Measurements from ENCODE around the gene B4GALNT2.

Gene B4GALNT2

DNA sequence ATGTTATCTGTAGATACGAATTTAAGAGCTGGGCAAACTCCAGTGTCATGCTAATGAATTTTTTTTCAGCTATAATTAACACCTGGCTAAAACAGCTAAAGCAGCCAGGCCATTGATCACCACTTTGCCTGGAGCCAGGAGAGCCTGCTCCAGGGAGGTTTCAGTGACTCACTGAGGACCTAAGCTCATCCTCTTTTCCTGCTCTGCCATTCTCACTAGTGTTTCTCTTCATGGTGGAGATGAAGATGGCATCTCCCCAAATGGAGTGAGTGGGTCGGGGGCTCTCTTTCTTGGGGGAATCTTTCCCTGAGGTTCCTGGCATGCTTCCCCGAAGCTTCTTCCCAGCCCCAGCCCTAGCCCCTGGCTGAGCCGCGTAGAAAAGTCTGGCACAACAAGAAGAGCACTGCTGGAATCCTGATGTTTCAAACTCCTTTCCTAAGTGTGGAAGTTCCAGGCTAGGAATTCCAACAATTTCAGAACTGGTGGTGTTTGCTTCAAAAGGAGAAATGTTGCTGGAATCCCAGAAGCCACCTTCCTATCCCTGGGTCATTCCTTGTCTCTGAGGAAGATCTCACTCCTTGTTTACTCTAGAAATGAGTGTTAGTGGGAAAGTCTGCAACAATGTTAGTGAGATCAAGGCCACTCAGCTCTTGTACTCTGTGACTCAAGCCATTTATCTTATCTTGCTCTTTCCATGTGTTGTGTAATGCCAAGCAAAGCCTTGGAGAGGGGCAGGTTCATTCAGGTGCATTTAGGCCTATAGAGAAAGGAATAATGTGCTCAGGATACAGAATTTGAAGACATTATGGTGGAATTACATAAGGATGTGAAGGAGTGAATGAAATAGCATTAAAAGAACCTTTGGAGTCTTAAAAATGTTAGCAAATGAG is 26.0 kb upstream of the B4GALNT2 start:
- TF ChIP-seq, protein P1, sequence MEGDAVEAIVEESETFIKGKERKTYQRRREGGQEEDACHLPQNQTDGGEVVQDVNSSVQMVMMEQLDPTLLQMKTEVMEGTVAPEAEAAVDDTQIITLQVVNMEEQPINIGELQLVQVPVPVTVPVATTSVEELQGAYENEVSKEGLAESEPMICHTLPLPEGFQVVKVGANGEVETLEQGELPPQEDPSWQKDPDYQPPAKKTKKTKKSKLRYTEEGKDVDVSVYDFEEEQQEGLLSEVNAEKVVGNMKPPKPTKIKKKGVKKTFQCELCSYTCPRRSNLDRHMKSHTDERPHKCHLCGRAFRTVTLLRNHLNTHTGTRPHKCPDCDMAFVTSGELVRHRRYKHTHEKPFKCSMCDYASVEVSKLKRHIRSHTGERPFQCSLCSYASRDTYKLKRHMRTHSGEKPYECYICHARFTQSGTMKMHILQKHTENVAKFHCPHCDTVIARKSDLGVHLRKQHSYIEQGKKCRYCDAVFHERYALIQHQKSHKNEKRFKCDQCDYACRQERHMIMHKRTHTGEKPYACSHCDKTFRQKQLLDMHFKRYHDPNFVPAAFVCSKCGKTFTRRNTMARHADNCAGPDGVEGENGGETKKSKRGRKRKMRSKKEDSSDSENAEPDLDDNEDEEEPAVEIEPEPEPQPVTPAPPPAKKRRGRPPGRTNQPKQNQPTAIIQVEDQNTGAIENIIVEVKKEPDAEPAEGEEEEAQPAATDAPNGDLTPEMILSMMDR (IDR thresholded peaks at IDR 0.05; ENCODE audit: low read depth, low read length), result no peak
- no peak overlapping the region for H3K4me3 ChIP-seq (ENCODE audit: low read depth, low read length)
- no peak for DNase-seq (ENCODE audit: low read depth)

DNA sequence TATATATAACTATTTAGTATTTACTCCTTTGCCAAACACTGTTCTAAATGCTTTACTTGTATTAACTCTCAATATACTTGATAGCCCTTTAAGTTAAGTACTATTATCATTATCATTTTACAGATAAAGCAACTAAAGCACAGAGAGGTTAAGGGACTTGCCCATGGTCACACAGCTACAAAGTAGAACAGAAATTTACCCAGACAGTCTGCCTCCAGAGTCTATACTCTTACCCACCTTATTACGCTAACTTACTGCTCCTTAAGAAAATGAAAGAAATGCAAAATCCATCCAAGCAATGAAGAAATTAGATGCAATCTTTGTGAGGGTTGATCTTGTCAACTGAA is 25.4 kb upstream of the B4GALNT2 start:
- no peak for DNase-seq (ENCODE audit: low read depth)
- no peak overlapping the region for H3K4me3 ChIP-seq (ENCODE audit: low read depth, low read length)
- TF ChIP-seq MYC (IDR thresholded peaks at IDR 0.05; ENCODE audit: low read depth, low read length), result no peak
- TF ChIP-seq, protein P2, sequence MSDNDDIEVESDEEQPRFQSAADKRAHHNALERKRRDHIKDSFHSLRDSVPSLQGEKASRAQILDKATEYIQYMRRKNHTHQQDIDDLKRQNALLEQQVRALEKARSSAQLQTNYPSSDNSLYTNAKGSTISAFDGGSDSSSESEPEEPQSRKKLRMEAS (IDR thresholded peaks at IDR 0.05; ENCODE audit: low read depth, low read length), result no peak
- TF ChIP-seq POLR2A (IDR thresholded peaks at IDR 0.05; ENCODE audit: extremely low read depth, insufficient read length), result no peak
- TF ChIP-seq, protein P1 (IDR thresholded peaks at IDR 0.05; ENCODE audit: low read depth, low read length), result no peak

DNA sequence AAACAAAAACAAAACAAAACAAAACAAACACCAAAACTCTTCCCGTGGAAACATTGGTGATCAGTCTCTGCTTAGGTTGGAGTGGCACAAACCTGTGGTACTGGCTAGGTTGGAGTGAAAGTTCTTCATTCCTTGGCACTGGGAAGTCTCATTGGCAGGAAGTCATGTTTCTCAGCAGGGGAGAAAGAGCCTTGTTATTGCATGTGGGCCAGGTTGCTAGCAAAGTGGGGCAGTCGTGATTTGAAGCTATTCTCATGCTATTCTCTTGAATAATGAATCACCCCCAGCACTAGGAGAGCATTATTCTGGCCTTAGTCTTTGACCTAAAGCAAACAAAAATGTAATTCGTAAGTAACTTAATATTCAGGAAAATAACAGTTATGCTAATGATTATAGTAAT is 24.3 kb upstream of the B4GALNT2 start:
- DNase-seq (ENCODE audit: low read depth), result no peak
- H3K4me3 ChIP-seq (ENCODE audit: low read depth, low read length), result no peak overlapping the region
- TF ChIP-seq MYC (IDR thresholded peaks at IDR 0.05; ENCODE audit: low read depth, low read length) (no peak), POLR2A (IDR thresholded peaks at IDR 0.05; ENCODE audit: extremely low read depth, insufficient read length) (no peak)
- TF ChIP-seq, protein P2 (IDR thresholded peaks at IDR 0.05; ENCODE audit: low read depth, low read length), result no peak
- TF ChIP-seq, protein P1 (IDR thresholded peaks at IDR 0.05; ENCODE audit: low read depth, low read length), result no peak

DNA sequence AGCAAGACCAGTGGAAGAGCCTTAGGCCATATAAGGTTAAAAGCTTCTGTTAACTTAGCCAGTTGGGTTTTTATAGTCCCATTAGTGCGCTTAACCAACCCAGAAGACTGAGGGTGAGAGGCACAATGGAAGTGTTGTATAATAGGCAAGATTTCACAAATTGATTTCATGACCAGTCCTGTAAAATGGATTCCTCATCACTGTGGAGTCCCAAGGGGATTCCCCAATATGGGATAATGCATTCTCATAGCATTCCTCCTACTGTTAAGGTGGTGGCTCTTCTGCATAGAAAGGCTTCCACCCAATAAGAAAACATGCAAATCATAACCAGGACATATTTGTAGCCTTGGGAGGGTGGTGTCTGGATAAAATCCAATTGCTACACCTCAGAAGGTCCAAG is 22.1 kb upstream of the B4GALNT2 start:
- no peak overlapping the region for H3K4me3 ChIP-seq (ENCODE audit: low read depth, low read length)
- TF ChIP-seq, protein P1 (IDR thresholded peaks at IDR 0.05; ENCODE audit: low read depth, low read length), result no peak
- TF ChIP-seq, protein P2 (IDR thresholded peaks at IDR 0.05; ENCODE audit: low read depth, low read length), result no peak
- TF ChIP-seq MYC (IDR thresholded peaks at IDR 0.05; ENCODE audit: low read depth, low read length), result no peak
- TF ChIP-seq POLR2A (IDR thresholded peaks at IDR 0.05; ENCODE audit: extremely low read depth, insufficient read length), result no peak
- no peak for DNase-seq (ENCODE audit: low read depth)

DNA sequence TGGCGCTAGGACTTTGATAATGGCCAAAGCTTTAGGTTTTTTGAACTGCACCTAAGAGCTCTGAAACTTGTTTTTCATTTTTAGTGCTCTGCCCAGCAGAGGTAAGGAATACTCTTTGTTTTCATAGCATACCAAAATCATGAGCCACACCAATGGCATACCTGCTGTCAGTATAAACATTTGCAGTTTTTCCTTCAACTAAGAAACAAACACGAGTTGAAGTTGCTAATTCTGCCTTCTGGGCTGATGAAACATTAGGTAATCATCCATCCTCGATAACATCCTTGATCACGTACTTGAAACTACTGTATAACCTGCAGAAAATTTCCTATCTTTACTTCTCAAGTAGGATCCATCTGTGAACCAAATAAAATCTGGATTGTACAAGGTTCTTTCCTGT is 20.6 kb upstream of the B4GALNT2 start:
- no peak for DNase-seq (ENCODE audit: low read depth)
- H3K4me3 ChIP-seq (ENCODE audit: low read depth, low read length), result no peak overlapping the region

More for the DNA sequence above, 20.6 kb upstream of the B4GALNT2 start:
- TF ChIP-seq, protein P2 (IDR thresholded peaks at IDR 0.05; ENCODE audit: low read depth, low read length), result no peak
- TF ChIP-seq POLR2A (IDR thresholded peaks at IDR 0.05; ENCODE audit: extremely low read depth, insufficient read length) (no peak), MYC (IDR thresholded peaks at IDR 0.05; ENCODE audit: low read depth, low read length) (no peak)
- TF ChIP-seq, protein P1 (IDR thresholded peaks at IDR 0.05; ENCODE audit: low read depth, low read length), result no peak
